ENCODE measurements around the gene CA7.
"Not testable (repeated sequence)": the region's sequence is repeated elsewhere in the genome, so short reads cannot be mapped to it uniquely, and the experiment has no call there.

Gene CA7

GRCh38 chr16:66874079-66874775 is 30.0 kb downstream of the CA7 start:
- peak in 1 of 2 experiments; percentile 38 for DNase-seq

DNA sequence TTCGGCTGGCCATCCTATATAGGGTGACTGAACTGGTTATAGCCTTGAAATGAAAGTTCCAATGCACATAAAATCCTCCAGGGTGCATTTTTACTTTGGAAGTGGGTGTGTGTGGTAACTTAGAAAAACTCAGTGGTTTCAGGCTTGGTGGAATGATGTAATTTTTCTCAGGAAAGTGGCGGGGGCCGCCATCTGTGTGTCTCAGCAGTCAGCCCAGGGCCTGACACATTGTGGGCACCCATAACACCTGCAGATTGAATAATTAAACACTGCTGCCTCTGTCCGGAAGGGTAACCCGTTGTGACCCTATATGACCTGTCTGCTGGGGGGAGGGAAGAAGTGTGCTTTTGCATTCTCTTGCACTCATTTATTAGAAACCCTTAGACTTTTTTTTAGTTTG is 33.9 kb downstream of the CA7 start:
- DNase-seq, result peak; percentile 77 to 83

- peak; percentile 95 to 96 for DNase-seq
These were observed 36.2 kb downstream of the CA7 start, which contains the start of gene PDP2 for GRCh38 chr16:66880288-66881013. Gene PDP2 (plus strand): TSS chr16:66880515. CDS start chr16:66884285, 3,770 bp downstream.

DNA sequence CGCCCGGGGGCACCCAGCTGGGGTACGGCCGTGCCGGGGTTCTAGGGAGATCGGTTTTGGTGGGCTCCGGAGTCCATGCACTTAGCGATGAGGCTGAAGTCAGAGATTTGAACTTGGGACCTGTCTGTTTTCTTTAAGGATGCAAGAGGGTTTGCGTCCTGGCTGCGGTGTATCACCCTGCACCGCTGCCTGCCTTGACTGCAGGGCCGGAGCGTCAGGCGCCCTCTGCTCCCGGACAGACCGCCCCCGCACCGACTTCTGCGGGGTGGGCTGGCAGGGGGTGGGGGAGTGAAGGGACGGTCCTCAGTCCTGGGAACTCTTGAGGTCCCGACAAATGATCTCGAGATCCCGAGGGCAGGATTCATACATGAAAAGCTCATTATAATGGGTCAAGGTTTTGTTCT is 36.8 kb downstream of the CA7 start:
- DNase-seq, result peak in 1 of 2 experiments; percentile 37

GRCh38 chr16:66881560-66881959 is 37.3 kb downstream of the CA7 start:
- DNase-seq, result no peak

DNA sequence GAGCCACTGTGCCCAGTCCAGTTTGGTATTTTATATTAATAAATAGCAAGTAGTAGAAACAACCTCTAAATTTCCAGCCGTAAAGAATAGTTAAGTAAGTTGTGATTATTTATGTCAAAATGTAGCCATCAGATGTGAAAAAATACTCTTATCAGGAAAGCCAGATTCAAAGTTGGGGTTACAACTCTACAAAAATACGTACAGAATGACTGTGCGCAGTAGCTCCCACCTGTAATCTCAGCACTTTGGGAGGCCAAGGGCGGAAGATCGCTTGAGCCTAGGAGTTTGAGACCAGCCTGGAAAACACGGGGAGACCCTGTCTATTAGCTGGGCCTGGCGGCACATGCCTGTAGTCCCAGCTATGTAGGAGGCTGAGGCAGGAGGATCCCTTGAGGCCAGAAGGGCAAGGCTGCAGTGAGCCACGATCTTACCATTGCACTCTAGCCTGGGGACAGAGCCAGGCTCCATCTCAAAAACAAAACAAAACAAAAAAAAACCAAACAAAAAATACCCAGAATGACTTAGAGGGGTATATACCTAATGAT is 37.8 kb downstream of the CA7 start:
- no peak for DNase-seq

GRCh38 chr16:66882702-66883101 is 38.5 kb downstream of the CA7 start:
- DNase-seq, result no peak

DNA sequence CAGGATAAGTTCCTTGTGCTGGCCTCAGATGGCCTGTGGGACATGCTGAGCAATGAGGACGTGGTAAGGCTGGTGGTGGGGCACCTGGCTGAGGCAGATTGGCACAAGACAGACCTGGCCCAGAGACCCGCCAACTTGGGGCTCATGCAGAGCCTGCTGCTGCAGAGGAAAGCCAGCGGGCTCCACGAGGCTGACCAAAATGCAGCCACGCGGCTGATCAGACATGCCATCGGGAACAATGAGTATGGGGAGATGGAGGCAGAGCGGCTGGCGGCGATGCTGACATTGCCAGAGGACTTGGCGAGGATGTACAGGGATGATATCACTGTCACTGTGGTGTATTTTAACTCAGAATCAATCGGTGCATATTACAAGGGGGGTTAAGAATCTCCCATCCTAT is 41.3 kb downstream of the CA7 start:
- no peak for DNase-seq

- DNase-seq, result no peak
These were observed 42.1 kb downstream of the CA7 start for GRCh38 chr16:66886321-66886720.

- no peak for DNase-seq
These were observed 42.7 kb downstream of the CA7 start for GRCh38 chr16:66886914-66887313.

- DNase-seq, result no peak
These were observed 44.7 kb downstream of the CA7 start for GRCh38 chr16:66888647-66889615.

DNA sequence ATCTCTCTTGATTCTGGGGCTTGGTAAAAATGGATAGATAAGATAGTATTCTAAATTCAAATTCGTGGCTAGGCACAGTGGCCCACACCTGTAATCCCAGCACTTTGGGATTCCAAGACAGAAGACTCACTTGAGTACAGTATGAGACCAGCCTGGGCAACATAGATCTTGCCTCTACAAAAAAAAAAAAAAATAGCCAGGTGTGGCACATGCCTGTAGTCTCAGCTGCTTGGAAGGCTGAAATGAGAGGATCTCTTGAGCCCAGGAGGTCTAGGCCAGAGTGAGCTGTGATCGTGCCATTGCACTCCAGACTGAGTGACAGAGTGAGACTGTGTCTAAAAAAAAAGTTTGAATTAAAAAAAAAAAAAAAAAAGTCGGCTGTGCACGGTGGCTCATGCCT is 45.4 kb downstream of the CA7 start:
- DNase-seq, result no peak

DNA sequence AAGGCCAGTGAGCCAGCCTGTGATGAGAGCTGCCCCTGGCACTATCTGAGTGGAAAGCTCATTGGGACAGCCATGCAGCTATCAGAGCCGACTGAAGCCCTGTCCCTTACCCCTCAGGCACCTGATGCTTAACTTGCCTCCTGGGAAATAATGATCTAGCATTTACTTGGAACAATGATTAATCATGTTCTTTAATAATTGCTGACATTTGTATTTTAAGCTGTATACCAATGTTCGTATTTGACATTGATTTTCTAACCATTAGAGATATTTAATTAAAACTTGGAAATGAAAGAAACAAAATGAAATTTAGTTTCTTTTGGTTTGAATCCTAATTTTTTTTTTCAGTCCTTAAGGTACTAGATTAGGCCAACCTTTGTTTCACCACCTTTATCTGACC is 46.6 kb downstream of the CA7 start:
- DNase-seq, result no peak

DNA sequence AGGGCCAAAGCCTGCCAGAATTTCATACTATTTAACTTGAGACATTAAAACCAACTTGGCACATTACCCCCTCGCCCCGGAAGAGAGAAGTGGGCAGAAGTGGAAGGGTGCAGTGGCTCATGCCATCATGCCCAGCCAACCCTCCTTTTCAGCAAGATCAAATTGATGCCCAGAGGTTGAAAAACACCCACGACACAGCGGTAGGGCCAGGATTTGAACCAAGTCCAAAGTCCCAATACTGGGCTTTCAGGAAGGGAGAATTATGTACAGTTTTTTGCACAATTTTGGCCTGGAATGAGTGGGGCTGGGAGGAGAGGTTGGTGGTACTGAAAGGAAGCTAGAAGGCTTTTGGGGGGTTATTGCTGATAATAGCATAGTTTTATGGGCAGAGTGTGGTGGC is 47.1 kb downstream of the CA7 start:
- no peak for DNase-seq

- no peak for DNase-seq
These were observed 47.6 kb downstream of the CA7 start for GRCh38 chr16:66891797-66892196.

DNA sequence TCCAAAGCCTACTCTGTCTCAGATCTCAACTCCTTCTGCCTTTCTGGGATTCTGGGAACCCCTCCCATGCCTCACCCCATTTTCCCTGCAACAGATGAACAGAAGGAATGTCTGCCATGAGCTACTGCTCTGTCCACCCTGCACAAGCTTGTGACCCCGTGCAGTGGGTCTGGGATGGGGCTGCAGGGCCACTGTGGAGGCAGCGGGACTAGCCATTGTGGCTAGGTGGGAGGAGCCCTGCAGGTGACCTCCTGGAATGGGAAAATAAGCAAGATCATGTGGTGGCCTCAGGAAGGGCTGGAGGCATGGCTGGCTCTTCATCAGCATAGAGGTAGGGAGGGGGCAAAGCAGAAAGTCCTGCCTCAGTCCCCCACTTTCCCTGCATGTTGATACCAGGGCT is 49.8 kb downstream of the CA7 start:
- DNase-seq, result no peak

DNA sequence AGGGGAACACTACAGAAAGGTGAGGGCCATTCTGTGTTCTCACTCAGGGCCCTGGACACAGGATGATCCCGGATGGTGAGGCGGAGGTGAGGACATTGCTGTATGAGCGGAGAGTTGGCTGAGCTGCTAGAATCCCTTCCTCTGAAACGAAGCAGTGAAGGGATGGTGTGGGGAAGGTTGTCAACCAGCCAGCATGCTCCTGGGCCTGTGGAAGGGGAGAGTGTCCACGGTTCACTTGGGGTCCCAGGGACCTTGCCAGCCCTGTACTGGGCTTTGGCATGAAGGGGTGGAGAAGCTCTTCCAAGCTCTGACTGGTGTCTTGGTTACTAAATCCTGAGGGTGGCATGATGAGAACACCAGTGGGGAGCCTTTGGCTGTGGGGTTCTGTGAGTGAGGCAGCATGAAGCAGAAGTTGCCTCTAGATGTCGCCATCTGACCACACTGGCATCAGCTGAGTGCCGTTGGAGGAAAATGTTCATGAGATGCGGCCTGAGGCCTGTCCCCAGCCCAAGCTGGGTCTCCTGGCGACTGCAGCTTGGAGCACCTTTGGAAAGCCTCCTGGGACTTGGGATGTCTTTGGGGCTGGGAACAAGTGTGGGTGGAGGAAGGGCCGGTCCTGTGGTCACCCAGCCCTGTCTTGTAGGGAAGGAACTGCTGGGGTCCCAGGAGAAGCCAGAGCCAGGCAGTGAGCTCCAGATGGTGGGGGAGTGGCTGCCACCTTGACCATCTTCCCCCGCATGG is 50.9 kb downstream of the CA7 start:
- peak; percentile 59 to 69 for DNase-seq

GRCh38 chr16:66895689-66895979 is 51.4 kb downstream of the CA7 start:
- no peak for DNase-seq

DNA sequence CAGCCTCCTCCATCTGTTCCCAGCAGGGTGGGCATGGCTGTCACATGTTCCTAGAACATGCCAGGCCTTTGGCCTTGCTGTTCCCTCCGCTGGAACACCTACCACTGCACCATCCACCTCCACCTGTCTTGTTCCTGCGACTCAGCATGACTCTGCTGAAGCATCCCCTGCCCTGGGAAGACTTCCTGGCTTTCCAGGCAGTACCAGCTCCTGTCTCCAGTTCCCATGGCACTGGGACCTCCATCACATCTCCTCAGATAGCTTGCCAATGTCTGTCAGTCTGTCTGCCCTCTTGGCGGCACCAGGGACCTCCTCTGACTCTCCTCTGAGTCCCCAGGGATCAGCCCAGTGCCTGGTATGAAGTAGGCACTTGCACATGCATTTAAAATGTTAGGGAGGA is 51.8 kb downstream of the CA7 start:
- DNase-seq, result no peak

DNA sequence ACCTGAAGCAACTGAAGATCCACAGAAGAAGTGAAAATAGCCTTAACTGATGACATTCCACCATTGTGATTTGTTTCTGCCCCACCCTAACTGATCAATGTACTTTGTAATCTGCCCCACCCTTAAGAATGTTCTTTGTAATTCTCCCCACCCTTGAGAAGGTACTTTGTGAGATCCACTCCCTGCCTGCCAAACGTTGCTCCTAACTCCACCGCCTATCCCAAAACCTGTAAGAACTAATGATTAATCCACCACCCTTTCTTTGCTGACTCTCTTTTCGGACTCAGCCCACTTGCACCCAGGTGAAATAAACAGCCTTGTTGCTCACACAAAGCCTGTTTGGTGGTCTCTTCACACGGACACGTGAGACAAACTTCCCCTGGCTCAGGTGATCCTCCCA is 52.5 kb downstream of the CA7 start:
- not testable (repeated sequence) for DNase-seq

- DNase-seq, result no peak
These were observed 54.0 kb downstream of the CA7 start for GRCh38 chr16:66898207-66898606.

GRCh38 chr16:66898933-66899309 is 54.7 kb downstream of the CA7 start:
- no peak for DNase-seq
